Daoy (cell line): ENCODE results near the gene IL22RA2. TPM values are rescaled to one million over a fixed set of nuclear protein-coding genes. Genes with fewer than 3 reads are reported as not detected.
"Not testable (repeated sequence)": the region's sequence is repeated elsewhere in the genome, so short reads cannot be mapped to it uniquely, and the experiment has no call there.

ENCODE experiments used
- DNase-seq: peaks from one replicate; pipeline ENCODE4 v3.0.0-alpha.2; 2015; ENCODE audit warnings: low read depth
- total RNA-seq: library from RNA; depleted of rRNA; stranded (reverse); fragments of >200 nt; shearing (Covaris generic); gene quantifications from 2 replicates; pipeline ENCODE4 v1.2.3, GENCODE V29; 2014; rRNA removed

The IL22RA2 gene, protein sequence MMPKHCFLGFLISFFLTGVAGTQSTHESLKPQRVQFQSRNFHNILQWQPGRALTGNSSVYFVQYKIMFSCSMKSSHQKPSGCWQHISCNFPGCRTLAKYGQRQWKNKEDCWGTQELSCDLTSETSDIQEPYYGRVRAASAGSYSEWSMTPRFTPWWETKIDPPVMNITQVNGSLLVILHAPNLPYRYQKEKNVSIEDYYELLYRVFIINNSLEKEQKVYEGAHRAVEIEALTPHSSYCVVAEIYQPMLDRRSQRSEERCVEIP
- not detected in 2 replicates for total RNA-seq

DNA sequence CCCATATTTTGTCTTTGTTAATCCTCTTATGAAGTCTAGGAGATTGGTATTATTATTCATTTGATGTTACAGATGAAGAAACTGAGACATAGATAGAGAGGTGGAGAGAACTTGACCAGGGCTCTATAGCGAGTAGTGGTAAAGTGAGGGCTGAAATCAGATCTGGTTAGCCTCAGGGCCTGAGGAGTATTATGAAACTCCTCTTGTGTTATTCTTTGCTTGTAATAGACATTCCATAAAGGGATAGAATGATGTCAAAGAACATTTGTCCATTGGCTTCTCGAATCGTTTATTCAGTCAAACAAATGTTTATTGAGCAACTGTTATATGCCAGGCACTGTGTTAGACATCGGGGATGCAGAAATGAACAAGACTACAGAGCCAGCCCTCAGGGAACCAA lies at the start of gene IL22RA2:
Gene IL22RA2 (minus strand): TSS at position 144 of the 400 bp plus-strand sequence. CDS start 11,895 bp downstream, outside the sequence.
- no peak for DNase-seq

DNA sequence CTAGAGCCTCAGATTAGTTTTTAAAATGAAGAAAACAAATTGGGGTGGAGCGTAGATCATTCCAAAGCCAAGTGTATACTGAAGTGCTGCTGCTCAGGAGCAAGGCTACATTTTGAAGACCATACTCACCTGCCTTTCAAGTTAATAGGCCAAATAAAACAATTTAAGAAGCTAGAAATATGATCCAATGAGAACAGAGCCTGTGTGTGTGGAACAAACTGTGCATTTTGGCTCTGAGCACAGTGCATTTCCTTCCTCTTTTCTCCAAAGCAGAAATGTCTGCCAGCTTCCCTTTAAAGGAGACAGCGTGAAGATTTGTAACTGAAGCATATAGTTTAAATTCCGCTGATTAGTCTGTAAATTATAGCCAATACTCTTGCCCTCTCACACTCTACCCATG lies 48.9 kb upstream of the IL22RA2 start:
- DNase-seq = no peak

DNA sequence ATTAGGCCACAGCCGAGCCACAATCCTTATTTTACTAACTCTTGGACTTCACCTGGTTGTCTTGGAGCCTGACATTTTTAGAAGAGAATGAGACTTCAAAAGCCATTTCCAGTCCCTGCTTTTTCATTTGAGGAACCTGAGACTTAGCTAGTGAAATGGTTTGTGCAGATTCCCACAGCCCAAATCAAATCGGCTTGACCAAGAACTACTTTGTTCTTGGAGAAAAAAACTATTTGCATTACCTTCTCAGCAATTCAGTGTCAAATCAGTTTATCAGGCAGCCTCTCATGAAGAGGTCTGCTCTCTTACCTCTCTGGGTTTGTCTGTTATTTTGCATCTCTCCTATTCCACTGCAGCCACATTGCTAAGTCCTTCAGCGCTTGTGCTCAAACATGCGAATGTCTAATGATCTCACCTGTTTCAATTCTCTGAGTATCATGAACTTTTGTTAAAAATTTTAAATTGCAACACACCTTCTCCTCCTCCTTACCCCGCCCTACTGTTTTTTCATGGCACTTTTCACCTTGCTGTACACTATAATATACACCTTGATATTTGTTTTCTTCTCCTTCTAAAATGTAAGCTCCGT lies 46.3 kb upstream of the IL22RA2 start:
- DNase-seq = no peak

DNA sequence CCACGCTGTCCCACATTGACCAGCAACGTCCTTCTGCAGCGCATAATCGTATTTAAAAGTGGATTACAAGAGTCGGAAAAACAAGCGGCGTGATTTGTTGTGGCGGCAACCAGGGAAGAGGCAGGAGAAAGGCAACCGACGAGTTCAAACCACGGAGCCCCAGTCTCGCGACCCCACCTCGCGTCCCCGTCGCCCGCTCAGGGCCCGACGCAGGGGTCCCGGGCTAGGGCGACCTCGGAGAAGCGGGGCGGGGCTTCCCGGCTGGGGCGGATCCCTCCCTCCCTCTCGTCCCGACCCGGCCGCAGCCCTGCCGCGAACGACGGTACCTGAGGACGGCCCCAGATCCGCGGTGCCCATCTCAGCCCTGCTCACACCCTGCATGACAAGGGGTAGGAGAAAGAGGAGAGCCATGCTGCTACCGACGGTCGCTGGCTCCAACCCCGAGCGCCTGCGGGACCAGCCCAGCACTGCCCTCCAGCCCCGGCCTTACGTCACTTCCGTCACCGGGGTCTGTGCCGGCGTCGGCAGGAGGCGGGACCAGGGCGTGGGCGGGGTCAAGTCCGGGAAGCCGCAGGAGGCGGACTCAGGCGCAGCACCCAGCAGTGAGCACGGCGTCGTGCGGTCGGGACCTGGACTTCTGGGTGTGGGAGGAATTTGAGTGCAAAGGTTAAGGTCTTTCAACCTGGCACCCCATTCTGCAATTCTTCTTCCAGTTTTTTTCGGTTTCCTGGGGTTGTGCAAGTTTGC lies 45.6 kb upstream of the IL22RA2 start, which contains the start of gene IFNGR1:
Gene IFNGR1 (minus strand): TSS at position 469 of the 747 bp plus-strand sequence. CDS start 58 bp downstream, at position 411.
- peak; percentile 96 for DNase-seq

DNA sequence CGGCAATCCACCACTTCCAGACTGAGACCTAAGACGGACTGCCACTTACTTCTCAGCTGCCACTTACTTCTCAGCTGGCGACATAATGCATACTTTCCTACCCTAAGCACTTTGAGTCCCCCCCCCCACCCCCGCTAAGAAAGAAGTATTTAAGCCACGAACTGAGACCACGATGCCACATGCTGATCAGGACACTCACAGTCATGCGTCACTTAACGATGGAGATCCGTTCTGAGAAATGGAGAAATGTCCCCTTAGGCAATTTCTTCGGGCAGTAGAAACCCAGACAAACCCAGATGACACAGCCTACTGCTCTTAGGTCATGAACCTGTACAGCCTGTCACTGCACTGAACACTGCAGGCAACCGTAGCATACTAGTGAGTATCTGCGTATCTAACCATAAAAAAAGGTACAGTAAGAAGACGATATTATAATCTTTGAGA lies 45.1 kb upstream of the IL22RA2 start:
- peak; percentile 53 for DNase-seq

DNA sequence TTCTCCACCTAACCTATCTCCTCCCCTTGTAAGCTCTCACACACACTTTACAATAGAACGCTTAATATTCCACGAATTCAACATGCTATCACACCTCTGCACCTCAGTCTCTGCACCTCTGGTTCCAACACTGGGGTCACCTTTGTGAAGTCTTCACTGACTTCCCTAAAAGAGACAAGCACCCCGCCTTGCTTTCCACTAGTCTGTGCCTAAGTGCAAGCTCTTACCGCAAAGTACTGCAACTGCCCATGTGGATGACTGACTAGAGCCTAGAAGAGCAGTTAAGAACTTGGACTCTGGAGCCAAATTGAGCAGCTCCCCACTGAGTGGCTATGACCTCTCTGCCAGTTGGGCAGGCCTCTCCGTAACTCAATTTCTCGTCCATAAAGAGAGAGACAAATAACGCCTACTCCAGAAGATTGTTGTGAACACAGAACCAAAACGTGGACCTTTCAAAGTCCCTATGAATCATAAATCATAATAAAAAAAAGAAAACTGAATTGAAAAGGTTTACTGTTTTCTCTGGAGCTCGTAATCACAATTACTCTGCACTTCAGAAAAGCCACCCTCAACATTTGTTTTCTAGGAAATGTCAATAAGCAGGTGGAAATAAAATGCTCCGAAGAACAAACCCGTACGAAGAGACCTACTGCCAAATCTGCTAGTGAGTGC lies 44.5 kb upstream of the IL22RA2 start:
- DNase-seq = no peak

DNA sequence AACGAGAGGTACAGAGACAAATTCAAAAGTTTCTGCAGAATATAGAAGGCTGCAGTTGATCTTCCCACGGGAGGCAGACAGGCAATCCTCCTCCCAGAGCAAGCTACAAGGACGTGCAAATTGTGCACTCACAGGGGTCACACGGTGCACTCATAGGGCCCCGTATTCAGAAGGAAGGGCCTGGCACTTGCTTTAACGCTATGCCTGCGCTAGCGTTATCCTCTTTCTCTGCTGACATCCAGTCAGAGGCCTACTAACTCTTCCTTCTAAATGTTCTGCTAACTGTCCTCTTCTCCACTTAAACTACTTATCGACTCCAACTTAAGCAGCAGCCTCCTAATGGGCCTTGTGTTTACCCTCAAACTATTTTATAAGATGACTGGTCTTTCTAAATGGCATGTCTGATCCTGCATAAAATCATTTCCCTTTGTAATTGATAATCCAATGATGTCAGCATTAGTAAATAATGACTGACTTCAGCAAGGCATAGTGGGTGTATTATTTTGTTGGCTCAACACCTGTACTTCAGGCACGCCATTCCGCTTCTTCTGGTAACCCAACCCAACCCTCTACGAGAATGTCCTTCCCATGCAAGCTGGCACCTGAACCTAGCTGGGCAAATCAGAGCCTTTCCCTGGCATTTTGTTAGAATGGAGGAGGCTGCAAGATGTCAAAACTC lies 43.6 kb upstream of the IL22RA2 start:
- no peak for DNase-seq

DNA sequence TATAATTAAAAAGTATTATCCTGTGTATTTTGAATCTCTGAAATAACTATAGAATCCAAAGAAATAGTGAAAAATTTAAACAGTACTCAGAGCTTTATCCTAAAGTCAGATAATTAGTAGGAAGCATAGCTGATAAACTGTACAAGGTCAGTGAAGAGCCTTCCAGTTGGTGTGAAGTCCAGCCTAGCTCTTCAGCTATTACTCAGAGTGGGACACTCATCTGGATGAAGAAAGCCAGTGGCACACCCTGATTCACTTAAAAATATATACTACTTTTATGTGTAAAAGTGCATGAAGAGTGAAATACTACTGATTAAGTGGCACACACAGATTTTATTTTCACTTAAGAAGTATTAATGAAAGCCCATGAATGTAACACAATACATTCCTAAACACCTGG lies 42.7 kb upstream of the IL22RA2 start:
- no peak for DNase-seq

DNA sequence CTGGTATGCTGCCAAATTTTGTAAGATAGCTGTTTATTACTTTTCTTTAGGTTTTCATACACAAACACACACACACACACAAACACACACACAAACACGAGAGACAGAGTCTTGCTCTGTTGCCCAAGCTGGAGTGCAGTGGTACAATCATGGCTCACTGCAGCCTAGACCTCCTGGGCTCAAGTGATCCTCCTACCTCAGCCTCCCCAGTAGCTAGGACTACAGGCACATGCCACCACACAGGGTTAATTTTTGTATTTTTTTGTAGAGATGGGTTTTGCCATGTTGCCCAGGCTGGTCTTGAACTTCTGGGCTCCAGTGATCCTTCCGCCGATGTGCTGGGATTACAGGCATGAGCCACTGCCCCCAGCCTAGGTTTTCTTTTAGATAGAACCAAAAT lies 42.2 kb upstream of the IL22RA2 start:
- not testable (repeated sequence) for DNase-seq

DNA sequence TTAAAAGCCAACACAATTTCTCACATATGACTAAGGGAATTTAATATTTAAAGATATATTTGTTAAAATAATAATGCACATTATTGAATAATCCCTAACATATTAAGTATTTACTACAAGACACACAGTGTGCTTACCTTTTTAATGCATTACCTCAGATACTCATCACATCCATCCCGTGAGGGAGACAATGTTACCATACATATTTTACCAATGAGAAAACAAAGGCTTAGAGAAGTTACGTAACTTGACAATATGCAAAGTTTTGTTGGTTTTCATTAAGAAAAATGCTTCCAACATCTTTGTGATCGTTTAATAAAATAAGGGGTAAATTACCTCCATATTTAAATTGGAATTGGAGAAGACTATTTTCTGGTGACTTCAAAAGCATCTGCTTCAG lies 41.5 kb upstream of the IL22RA2 start:
- no peak for DNase-seq

DNA sequence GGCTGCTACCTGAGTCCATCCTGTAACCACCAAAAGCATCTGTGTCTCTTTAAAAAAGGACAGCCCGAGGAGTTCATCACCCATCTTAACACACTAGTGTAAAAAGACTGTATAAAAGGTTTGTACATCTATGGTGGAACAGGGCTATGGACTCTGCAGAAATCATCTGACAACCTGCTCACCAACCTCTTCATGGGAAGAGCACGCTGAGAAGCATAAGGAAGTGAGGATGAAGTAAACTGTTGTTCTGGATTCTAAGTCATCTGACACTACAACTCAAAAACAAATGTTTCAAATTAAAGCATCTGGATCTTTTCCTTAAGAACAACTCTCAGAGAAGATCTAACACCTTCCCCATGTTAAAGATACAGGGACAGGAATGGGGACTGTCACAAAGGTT lies 40.4 kb upstream of the IL22RA2 start:
- DNase-seq = no peak

DNA sequence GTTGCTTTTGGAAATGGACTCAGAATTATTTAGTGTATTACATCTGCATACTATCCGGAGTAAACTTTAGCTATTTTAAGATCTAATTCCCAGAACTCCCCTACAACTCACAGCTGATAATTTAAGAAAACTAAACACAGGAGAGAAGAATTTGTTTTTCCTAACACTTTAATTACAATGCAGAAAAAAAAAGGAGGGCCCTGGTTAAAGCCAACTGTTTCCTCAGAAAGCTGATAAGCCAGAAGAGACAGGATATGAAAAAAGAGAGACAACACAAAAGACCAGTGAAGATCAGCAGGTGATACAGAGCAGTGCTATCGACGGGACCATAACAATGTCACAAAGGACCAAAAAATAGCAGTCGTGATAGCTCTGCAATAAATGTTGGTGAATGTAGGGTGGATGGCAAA lies 39.9 kb upstream of the IL22RA2 start:
- DNase-seq = no peak

DNA sequence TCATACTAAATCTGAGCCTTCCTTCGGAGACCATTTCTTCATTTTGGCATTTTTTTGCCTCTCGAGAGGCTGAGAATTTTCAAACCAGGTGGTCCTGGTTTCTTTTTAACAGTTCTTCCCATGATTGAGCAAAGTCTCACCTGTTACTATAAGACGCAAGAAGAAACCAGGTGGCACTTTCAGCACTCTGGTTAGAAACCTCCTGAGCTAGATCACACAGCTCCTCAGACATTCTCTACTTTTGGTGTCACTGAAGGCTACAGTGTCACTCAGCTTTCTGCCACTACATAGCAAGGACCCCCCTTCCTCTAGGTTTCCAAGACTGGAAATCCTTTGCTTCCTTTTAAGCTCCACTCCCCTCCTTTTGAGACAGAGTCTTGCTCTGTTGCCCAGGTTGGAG lies 38.5 kb upstream of the IL22RA2 start:
- DNase-seq = no peak

DNA sequence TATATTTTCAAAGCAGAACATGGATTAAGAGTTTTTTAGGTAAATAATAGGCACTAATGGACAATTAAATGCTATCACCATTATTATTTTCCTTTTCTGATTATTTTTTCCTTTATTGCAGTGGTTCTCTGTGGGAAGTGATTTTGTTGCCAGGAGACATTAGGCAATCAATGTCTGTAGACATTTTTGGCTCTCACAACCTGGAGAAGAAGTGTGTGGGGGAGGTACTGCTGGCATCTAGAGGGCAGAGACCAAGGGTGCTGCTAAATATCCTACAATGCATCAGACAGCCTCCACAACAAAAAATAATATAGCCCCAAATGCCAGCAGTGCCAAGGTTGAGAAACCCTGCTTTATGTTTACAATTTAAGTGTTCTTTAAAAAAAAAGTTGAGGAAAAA lies 37.5 kb upstream of the IL22RA2 start:
- no peak for DNase-seq

DNA sequence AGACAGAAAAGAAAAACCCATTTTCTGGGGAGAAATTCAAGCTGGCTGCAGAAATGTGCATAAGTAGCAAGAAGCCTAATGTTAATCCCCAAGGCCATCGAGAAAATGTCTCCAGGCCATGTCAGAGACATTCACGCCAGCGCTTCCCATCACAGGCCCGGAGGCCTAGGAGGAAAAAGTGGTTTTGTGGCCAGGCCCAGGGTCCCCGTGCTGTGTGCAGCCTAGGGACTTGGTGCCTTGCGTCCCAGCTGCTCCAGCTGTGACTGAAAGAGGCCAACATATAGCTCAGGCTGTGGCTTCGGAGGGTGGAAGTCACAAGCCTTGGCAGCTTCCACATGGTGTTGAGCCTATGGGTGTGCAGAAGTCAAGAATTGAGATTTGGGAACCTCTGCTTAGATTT lies 34.8 kb upstream of the IL22RA2 start:
- DNase-seq = no peak

DNA sequence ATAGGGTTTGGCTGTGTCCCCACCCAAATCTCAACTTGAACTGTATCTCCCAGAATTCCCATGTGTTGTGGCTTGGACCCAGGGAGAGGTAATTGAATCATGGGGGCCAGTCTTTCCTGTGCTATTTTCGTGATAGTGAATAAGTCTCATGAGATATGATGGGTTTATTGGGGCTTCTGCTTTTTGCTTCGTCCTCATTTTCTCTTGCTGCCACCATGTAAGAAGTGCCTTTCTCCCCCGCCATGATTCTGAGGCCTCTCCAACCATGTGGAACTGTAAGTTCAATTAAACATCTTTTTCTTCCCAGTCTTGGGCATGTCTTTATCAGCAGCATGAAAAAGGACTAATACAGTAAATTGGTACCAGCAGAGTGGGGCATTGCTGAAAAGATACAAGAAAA lies 34.0 kb upstream of the IL22RA2 start:
- not testable (repeated sequence) for DNase-seq

DNA sequence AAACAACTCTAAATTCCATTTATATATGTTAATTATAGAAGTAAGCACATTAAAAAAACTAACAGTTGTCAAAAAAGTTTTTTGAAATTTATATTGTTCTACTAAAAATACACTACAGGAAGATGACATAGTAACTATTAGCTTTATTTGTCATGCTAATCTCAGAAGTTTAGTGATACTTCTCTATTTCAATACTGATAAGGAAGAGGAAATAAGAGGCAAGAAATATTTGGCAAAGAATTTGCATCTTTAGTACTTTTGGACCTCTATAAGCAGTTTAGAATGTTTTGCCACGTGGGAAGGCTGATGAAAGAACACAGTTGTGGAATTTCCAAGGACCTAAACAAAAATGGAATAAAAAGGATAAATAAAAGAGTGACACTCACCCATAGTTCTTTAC lies 33.1 kb upstream of the IL22RA2 start:
- no peak for DNase-seq

DNA sequence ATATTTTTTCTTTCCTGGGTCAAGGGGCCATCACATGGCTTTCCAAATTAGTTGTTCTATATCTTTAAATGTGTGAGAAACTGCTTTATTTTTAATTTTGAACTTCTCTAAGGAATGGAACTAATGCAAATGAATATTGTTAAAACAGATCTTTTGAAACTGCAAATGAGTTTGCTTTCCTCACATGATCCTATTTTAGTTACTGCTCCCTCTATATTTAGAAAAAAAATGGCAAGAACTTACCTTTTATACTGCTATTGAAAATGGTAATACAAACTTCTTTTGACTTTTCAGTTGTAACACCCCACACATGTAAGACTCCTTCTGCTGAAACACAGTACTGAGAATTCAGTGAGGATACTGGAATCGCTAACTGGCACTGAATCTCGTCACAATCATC lies 29.8 kb upstream of the IL22RA2 start:
- DNase-seq = no peak

DNA sequence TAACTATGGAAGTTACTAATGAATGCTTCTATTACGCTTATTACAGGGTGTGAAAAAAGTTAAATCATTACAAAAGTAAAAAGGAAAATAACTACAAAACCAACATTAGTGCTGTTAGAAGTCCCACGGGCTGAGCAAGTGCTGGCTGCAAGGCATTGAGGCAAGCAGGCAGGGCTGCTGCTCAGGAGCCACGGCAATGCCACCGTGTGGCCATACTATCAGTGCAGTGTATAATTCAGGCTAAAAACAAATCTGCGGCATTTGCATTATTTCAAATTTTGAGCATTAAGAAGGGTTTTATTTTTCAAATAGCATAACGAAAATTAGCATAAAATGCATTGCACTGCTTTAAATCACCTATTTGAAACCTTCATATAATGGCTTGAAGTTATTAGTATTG lies 28.6 kb upstream of the IL22RA2 start:
- DNase-seq = no peak

DNA sequence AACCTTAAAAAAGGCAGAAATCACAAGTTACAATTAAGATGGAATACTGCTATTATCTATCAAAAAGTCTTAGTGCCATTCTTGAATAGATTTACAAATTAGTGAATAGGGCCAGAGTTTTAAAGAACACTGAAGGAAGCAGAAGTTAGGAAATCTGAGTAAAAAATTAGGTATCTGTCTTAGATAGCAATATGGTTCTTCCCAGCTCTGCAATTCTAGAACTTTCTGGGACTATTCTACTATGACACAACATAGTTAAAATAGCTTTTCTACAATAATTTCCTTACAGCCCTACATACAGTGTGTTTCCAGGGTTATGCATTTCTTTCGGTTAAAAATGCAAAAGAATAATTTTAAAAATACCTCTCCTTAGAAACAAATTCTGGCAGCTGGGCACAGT lies 27.6 kb upstream of the IL22RA2 start:
- no peak for DNase-seq

DNA sequence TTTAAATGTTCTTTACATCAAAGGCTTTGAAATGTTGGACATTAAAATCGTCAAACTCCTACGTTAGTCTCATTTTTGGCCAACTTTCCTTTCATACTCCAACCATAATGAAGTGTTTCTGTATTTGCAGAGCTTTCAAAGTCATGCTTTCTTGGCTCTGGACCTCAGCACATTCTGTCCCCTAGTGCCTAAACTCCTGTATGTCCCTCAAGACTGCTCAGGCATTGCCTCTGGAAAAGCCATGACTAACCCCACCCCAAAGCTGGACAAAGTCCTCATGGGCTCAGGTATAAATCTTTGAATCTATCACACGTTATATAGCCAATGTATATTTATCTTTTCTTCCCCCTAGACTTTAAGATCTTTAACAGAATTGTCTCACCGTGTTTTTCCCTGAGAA lies 26.8 kb upstream of the IL22RA2 start:
- no peak for DNase-seq
